ENCODE results near the gene TMEM131L.

TMEM131L gene

DNA sequence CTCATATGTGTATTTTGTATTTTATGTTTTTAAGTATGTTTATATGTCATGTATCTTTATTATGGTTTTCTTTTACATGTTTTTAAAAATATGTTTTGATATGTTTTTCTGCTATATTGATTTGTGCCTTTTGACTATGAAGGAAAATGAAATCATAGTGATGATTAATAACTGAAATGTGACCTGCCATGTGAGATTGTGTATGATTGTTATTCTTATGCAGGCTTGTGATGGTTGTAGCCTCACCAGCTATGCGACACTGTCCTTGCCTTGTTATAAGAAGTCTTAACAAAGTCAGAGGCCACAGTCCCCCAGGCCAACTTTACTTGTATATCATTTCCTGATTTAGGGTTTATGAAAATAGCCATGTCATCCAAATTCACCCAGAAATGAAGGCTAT is 83.2 kb downstream of the TMEM131L start:
- no peak for DNase-seq
- Histone ChIP-seq H4K20me1 (ENCODE audit: insufficient read depth, low read length) (no peaks in the 10 kb centered on the region), H3K36me3 (replicated peaks; ENCODE audit: insufficient read depth, low read length) (no peaks in the 10 kb centered on the region), H3F3A (ENCODE audit: insufficient read depth, low read length) (no peaks in the 10 kb centered on the region), H3K27ac (ENCODE audit: low read length) (no peak overlapping the region), H3K9me3 (replicated peaks; ENCODE audit: insufficient read depth, low read length) (no peaks in the 10 kb centered on the region), H3K9ac (ENCODE audit: low read length) (no peak overlapping the region), H3K4me1 (ENCODE audit: low read length) (0 out of 2 replicates have a peak, but pooled peaks cover 3% of the 10 kb centered on the region), H3K4me3 (ENCODE audit: low read length) (no peak overlapping the region), H3K9me2 (replicated peaks; ENCODE audit: insufficient read depth, low read length) (no peaks in the 10 kb centered on the region), H3K27me3 (replicated peaks; ENCODE audit: insufficient read depth, low read length) (no peaks in the 10 kb centered on the region), H2AFZ (ENCODE audit: low read length) (no peak overlapping the region), H3K79me2 (ENCODE audit: low read length) (no peaks in the 10 kb centered on the region), H3K4me2 (ENCODE audit: low read depth, low read length) (no peak overlapping the region)
- TF ChIP-seq CTCF (IDR thresholded peaks at IDR 0.05; ENCODE audit: low read length) (no peak), EZH2phosphoT487 (IDR thresholded peaks at IDR 0.05; ENCODE audit: low read length) (no peak), EZH2 (optimal IDR thresholded peaks at IDR 0.05; ENCODE audit: low read depth, low read length) (no peak)

- no peaks in the 10 kb centered on the region for H3K27me3 ChIP-seq (replicated peaks; ENCODE audit: insufficient read depth, low read length)
- no peaks in the 10 kb centered on the region for H3K9me2 ChIP-seq (replicated peaks; ENCODE audit: insufficient read depth, low read length)
- H3K79me2 ChIP-seq (ENCODE audit: low read length) = no peaks in the 10 kb centered on the region
- H4K20me1 ChIP-seq (ENCODE audit: insufficient read depth, low read length) = no peaks in the 10 kb centered on the region
- H3K36me3 ChIP-seq (replicated peaks; ENCODE audit: insufficient read depth, low read length) = no peaks in the 10 kb centered on the region
- no peaks in the 10 kb centered on the region for H3K9me3 ChIP-seq (replicated peaks; ENCODE audit: insufficient read depth, low read length)
- no peak overlapping the region for H3K9ac ChIP-seq (ENCODE audit: low read length)
- no peaks in the 10 kb centered on the region for H3F3A ChIP-seq (ENCODE audit: insufficient read depth, low read length)
- H3K4me2 ChIP-seq (ENCODE audit: low read depth, low read length) = no peak overlapping the region
- no peak for DNase-seq
- H3K4me1 ChIP-seq (ENCODE audit: low read length) = 0 out of 2 replicates have a peak, but pooled peaks cover 3% of the 10 kb centered on the region
- no peak overlapping the region for H2AFZ ChIP-seq (ENCODE audit: low read length)
- TF ChIP-seq EZH2phosphoT487 (IDR thresholded peaks at IDR 0.05; ENCODE audit: low read length) (no peak), EZH2 (optimal IDR thresholded peaks at IDR 0.05; ENCODE audit: low read depth, low read length) (no peak), CTCF (IDR thresholded peaks at IDR 0.05; ENCODE audit: low read length) (no peak)
- no peak overlapping the region for H3K27ac ChIP-seq (ENCODE audit: low read length)
- H3K4me3 ChIP-seq (ENCODE audit: low read length) = no peak overlapping the region
Measured at GRCh38 chr4:153553155-153553818, 87.1 kb downstream of the TMEM131L start.

GRCh38 chr4:153553819-153554170 is 87.6 kb downstream of the TMEM131L start:
- no peak overlapping the region for H3K27ac ChIP-seq (ENCODE audit: low read length)
- 0 out of 2 replicates have a peak, but pooled peaks cover 3% of the 10 kb centered on the region for H3K4me1 ChIP-seq (ENCODE audit: low read length)
- no peaks in the 10 kb centered on the region for H3K79me2 ChIP-seq (ENCODE audit: low read length)
- no peak overlapping the region for H2AFZ ChIP-seq (ENCODE audit: low read length)
- H3K27me3 ChIP-seq (replicated peaks; ENCODE audit: insufficient read depth, low read length) = no peaks in the 10 kb centered on the region
- no peak overlapping the region for H3K9ac ChIP-seq (ENCODE audit: low read length)
- no peaks in the 10 kb centered on the region for H4K20me1 ChIP-seq (ENCODE audit: insufficient read depth, low read length)
- DNase-seq = no peak
- H3F3A ChIP-seq (ENCODE audit: insufficient read depth, low read length) = no peaks in the 10 kb centered on the region
- no peak overlapping the region for H3K4me3 ChIP-seq (ENCODE audit: low read length)
- H3K4me2 ChIP-seq (ENCODE audit: low read depth, low read length) = no peak overlapping the region
- TF ChIP-seq EZH2 (optimal IDR thresholded peaks at IDR 0.05; ENCODE audit: low read depth, low read length) (no peak), CTCF (IDR thresholded peaks at IDR 0.05; ENCODE audit: low read length) (no peak), EZH2phosphoT487 (IDR thresholded peaks at IDR 0.05; ENCODE audit: low read length) (no peak)
- no peaks in the 10 kb centered on the region for H3K36me3 ChIP-seq (replicated peaks; ENCODE audit: insufficient read depth, low read length)
- H3K9me2 ChIP-seq (replicated peaks; ENCODE audit: insufficient read depth, low read length) = no peaks in the 10 kb centered on the region
- H3K9me3 ChIP-seq (replicated peaks; ENCODE audit: insufficient read depth, low read length) = no peaks in the 10 kb centered on the region
